Kidney epithelial cell (primary cell): ENCODE results near the gene PBX4. TPM values are rescaled to one million over a fixed set of nuclear protein-coding genes. Genes with fewer than 3 reads are reported as not detected.
A peak's percentile ranks its signal among the peaks of the same experiment; 100 is the strongest.

ENCODE experiments used
- DNase-seq: peaks from one replicate; pipeline ENCODE4 v3.0.0-alpha.2; 2010; ENCODE audit warnings: low read depth
- H3K27me3 ChIP-seq: 2 replicates; pipeline ENCODE4 v1.6.0; 2011; ENCODE audit warnings: low read length; ENCODE audit not compliant: control insufficient read depth, insufficient read depth
- H3K36me3 ChIP-seq: 2 replicates; pipeline ENCODE4 v1.5.1; 2011; ENCODE audit warnings: low read length; ENCODE audit not compliant: control insufficient read depth, insufficient read depth
- H3K4me3 ChIP-seq: 2 replicates; pipeline ENCODE4 v1.5.1; 2011; ENCODE audit warnings: low read depth, mild to moderate bottlenecking, control low read depth, low read length
- total RNA-seq: library from RNA; depleted of rRNA; stranded (reverse); fragments of >200 nt; gene quantifications from 2 replicates; pipeline ENCODE4 v1.2.3, GENCODE V29; 2015
- TF ChIP-seq, protein P1 (sequence below): IDR thresholded peaks from 2 replicates; pipeline ENCODE4 v1.5.1; 2011; ENCODE audit warnings: mild to moderate bottlenecking, moderate library complexity, low read length, control low read depth, inconsistent platforms; ENCODE audit not compliant: insufficient read depth, poor library complexity, severe bottlenecking

PBX4 gene
- total RNA-seq, 1 donor from 2014 or later: 1.7 TPM

DNA sequence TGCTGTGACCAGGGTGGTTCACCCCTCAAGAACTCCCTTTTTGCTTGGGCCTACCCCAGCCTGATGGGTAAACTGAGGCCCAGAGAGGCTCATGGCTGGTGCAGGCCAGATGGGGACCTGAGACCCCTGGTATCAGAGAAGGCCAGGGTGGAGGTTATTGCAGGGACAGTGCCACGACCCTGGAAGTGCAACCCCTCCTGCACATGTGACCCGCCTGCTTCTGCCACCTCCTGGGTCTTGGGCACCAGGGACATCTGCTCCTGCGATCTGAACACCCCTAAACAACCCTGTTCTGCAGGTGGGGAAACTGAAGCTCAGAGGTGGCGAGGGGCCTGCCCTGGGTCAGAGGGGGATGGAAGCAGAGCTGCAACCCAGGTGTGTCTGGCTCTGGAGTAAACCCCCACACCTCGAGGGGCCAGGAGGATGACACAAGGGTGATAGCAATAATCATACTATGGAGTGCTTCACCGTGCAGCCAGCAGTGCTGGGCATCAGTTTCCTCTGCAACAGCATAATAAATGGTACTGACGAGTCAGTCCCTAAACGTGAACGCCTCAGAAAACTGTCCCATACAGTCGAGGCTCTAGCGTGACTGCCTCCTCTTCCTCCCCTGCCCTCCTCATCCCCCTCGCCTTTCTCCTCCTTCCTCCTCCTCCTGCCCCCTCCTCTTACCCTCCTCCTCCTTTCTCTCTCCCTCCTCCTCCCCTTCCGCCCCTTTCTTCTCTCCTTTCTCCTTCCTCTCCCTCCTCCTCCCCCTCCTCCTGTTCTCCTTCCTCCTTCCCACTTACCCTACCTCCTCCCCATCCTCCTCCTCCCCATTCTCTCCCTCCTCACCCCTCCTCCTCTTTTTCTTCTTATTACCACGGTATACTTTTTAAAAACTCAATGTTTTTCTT is 85.4 kb downstream of the PBX4 start:
- no peak for DNase-seq
- TF ChIP-seq, protein P1, sequence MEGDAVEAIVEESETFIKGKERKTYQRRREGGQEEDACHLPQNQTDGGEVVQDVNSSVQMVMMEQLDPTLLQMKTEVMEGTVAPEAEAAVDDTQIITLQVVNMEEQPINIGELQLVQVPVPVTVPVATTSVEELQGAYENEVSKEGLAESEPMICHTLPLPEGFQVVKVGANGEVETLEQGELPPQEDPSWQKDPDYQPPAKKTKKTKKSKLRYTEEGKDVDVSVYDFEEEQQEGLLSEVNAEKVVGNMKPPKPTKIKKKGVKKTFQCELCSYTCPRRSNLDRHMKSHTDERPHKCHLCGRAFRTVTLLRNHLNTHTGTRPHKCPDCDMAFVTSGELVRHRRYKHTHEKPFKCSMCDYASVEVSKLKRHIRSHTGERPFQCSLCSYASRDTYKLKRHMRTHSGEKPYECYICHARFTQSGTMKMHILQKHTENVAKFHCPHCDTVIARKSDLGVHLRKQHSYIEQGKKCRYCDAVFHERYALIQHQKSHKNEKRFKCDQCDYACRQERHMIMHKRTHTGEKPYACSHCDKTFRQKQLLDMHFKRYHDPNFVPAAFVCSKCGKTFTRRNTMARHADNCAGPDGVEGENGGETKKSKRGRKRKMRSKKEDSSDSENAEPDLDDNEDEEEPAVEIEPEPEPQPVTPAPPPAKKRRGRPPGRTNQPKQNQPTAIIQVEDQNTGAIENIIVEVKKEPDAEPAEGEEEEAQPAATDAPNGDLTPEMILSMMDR: no peak
- H3K36me3 ChIP-seq: no peaks in the 10 kb centered on the region
- peaks cover 17% of the 10 kb centered on the region for H3K27me3 ChIP-seq
- H3K4me3 ChIP-seq: no peak overlapping the region

DNA sequence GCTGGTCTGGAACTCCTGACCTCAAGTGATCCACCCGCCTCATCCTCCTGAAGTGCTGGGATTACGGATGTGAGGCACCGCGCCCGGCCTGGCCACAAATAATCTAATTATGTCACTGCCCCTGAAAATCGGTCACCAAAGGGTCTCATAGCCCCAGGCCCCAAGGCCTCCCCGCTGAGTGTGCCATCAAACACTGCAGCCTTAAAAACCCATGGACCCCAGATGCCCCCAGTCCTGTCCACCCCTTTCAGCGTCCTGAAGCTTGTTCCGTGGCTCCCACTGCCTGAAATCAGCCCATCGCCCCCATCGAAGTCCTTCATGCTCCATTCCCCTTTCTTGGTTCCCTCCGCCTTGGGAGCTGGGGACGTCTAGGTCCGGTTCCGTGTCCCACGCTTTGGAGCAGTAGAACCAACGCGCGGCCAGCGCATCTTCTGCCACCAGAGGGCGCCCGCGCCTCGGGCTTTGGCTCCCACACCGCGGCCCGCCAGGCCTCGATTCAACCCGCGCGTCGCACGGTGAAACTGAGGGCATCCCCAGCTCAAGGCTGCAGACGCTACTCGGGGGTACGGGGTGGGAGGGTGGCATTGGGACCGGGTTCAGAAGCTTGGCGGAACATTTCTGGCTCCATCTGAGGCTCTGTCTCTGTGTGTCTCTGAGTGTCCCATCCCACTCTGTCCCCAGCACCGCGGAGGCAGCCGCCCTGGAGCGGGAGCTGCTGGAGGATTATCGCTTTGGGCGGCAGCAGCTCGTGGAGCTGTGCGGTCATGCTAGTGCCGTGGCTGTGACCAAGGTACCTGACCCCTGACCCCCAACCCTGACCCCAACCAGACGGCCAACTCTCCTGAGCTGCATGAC is 86.3 kb downstream of the PBX4 start:
- H3K4me3 ChIP-seq: no peak overlapping the region
- TF ChIP-seq, protein P1: peak; percentile 97
- no peaks in the 10 kb centered on the region for H3K36me3 ChIP-seq
- peaks cover 8% of the 10 kb centered on the region for H3K27me3 ChIP-seq
- no peak for DNase-seq

DNA sequence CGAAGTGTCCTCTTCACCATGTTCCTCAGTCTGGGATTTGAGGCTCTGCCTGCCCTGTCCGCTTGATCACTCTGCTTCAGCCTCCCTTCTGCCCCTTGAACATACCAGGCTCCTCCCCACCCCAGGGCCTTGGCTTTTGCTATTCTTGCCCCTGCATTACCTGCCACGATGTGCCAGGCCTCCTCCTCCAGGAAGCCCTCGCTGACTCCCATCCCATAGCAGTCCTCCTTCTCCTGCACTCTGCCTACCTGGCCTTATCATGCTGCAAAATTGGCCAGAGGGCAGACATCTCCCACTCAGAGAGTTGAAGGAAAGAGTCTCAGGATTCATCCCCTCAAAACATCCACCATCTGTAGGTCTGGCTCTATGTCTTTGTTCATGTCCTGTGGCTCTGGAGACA is 87.6 kb downstream of the PBX4 start:
- TF ChIP-seq, protein P1: no peak
- Histone ChIP-seq H3K36me3 (no peaks in the 10 kb centered on the region), H3K4me3 (no peak overlapping the region), H3K27me3 (peaks cover 5% of the 10 kb centered on the region)
- no peak for DNase-seq

DNA sequence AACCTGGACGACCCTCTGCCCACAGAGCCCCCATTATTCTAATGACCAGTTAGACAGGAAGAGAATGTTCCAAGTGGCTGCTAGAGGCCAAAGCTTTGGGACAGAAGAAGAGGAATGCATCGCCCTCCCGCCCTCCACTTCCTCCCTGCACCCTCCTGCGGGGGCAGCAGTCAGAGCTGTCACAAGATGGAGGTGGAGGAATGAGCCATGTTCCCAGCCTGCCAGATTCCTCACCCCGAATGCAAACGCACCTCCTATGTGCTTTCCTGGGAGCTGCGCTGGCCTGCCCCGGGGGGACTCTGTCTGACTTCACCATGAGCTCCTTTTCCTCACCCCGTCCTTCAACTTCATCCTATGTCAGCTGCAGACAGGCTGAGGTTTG is 88.1 kb downstream of the PBX4 start:
- no peak for DNase-seq
- H3K27me3 ChIP-seq: peaks cover 5% of the 10 kb centered on the region
- TF ChIP-seq, protein P1: no peak
- no peak overlapping the region for H3K4me3 ChIP-seq
- no peaks in the 10 kb centered on the region for H3K36me3 ChIP-seq

DNA sequence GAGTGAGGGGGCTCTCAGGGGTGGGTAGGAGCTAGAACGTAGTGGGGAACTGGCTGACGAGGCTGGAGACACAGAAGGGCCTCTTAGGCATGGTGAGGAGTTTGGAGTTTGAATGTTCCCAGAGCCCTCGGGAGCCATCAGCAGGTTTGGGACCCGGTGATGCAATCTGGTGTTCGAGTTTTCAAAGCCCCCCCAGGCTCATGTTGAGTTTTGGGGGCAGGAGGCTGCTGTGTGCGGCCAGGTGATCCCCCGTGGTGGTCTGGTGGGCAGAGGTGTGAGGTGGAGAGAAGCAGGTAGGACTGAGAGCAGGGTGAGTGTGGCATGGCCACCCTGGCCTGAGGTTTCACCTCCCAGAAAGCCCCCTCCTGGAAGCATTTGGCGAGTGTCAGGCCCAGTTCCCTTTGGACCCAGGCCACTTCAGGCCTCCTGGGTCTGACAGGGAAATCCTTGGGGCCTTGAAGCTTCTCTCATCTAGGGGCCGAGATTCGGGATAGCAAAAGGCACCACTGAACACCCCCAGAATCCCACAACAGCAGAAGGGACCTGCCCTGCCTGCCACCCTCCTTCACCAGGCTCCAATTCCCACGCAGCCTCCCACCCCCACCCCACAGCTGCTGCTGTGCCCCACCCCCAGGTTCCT is 88.6 kb downstream of the PBX4 start:
- no peak for DNase-seq
- Histone ChIP-seq H3K36me3 (no peaks in the 10 kb centered on the region), H3K27me3 (peaks cover 5% of the 10 kb centered on the region), H3K4me3 (no peak overlapping the region)
- TF ChIP-seq, protein P1: no peak
